GM21528 (cell line): Measurements from ENCODE around the gene SLC17A2.
A peak's percentile ranks its signal among the peaks of the same experiment; 100 is the strongest.
"Not testable (repeated sequence)": the region's sequence is repeated elsewhere in the genome, so short reads cannot be mapped to it uniquely, and the experiment has no call there.

ENCODE experiments used
- ATAC-seq: cut with Tn5 transposase; IDR thresholded peaks from one replicate; pipeline ENCODE4 v1.9.1; 2021; ENCODE audit warnings: mild to moderate bottlenecking, moderate library complexity; ENCODE audit not compliant: unreplicated experiment, low FRiP score

The SLC17A2 gene

DNA sequence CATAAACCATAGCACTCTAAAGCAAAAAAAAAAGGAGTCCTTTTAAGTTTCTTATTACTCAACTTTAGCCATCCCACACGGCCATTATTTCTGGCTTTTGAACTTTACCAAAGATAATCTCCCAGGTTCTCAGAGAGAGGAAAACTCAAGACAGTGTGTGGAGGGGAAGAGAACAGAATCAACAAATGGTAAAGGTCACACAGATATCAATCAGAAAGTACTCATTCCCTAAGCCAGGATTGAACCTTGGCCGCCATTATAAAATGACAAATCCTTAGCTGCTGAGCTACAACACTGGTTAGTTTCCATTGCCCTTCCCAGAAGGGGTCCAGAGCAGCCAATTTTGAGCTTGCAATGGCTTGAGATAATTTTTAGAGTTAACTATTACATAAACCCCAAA, 22.0 kb upstream of the SLC17A2 start:
- no peak for ATAC-seq

DNA sequence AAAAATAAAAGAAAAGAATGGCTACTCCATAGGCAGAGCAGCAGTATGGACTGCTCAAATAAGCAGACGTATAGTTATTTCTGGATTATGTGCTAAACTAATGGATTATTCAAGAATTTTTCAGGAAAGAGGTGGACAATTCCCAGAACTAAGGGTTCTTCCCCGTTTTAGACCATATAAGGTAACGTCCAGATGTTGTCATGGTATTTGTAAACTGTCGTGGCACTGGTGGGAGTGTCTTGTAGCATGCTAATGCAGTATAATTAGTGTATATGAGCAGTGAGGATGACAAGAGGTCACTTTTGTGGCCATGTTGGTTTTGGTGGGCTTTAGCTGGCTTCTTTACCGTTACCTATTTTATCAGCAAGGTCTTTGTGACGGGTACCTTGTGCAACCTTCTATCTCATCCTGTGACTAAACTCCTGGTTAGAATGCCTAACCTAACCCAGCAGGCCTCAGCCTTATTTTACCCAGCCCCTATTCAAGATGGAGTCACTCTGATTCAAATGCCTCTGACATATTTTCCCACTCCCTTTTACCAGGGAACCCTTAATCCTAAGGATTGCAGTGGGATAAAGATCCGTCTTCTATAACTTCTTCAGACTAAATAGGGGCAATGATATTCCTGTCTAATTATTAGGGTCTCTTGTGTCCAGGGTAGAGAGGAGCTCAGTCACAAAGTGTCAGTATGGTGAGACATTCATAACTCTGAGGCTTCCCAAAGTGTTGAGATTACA, 21.0 kb upstream of the SLC17A2 start:
- ATAC-seq: no peak

GRCh38 chr6:25950297-25950696, 19.8 kb upstream of the SLC17A2 start:
- ATAC-seq: no peak

DNA sequence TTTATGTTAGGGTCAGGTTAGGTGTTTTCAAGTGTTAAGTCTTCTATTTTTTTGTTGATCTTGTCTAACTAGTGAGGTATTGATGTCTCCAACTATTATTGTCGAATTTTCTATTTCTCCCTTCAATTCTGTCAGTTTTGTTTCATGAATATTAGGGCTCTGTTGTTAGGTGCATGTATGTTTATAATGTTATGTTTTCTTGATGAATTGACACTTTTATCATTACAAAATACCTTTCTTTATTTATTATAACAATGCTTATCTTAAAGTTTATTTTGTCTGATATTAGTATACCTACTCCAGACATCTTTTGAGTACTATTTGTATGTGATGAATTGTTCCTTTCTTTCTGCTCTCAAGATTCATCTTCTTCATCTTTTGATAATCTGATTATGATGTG, 19.2 kb upstream of the SLC17A2 start:
- ATAC-seq: no peak

GRCh38 chr6:25947492-25947891, 17.0 kb upstream of the SLC17A2 start:
- not testable (repeated sequence) for ATAC-seq

GRCh38 chr6:25946631-25947030, 16.1 kb upstream of the SLC17A2 start:
- ATAC-seq: no peak

DNA sequence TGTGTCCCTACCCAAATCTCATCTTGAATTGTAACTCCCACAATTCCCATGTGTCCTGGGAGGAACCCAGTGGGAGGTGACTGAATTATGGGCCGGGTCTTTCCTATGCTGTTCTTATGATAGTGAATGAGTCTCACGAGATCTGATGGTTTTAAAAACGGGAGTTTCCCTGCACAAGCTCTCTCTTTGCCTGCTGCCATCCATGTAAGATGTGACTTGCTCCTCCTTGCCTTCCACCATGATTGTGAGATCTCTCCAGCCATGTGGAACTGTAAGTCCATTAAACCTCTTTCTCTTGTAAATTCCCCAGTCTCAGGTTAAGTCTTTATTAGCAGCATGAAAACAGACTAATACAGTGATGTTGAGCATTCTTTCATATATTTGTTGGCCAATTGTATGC, 15.2 kb upstream of the SLC17A2 start:
- ATAC-seq: not testable (repeated sequence)

DNA sequence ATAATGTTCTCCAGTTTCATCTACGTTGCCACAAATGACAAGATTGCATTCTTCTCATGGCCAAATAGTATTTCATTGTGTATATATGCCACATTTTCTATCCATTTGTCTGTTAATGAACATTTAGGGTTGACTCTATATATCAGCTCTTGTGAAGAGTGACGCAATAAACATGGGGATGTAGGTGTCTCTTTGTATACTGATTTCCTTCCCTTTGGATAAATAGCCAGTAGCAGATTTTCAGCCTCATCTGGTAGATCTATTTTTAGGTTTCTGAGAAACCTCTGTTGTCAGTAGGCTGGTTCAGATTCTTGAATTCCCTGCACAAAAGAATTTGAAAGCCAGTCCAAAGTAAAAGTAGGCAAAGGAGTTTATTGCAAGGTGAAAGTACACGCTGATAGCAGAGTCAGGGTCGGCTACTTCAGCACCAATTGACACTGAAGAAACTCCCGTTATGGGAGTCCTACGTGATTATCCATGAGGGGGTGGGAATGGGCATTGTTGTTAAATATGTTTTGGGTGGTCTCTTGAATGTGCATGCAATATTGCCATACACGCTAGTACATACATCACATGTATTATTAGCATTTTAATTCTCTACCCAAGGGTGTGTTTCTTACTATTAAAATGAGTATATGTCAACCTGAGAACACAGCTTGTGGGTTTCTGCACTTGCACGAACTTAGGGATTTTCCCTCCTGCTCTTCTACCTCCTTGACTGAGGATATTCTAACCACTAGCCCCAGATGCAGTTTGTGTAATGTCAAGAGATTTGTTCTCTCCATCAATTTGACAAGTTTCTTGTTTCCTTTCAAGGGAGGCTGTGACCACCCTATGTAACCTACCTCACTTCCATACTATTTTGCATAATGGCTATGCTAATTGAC, 14.4 kb upstream of the SLC17A2 start:
- ATAC-seq: peak; percentile 74

GRCh38 chr6:25943887-25944286, 13.4 kb upstream of the SLC17A2 start:
- ATAC-seq: no peak

DNA sequence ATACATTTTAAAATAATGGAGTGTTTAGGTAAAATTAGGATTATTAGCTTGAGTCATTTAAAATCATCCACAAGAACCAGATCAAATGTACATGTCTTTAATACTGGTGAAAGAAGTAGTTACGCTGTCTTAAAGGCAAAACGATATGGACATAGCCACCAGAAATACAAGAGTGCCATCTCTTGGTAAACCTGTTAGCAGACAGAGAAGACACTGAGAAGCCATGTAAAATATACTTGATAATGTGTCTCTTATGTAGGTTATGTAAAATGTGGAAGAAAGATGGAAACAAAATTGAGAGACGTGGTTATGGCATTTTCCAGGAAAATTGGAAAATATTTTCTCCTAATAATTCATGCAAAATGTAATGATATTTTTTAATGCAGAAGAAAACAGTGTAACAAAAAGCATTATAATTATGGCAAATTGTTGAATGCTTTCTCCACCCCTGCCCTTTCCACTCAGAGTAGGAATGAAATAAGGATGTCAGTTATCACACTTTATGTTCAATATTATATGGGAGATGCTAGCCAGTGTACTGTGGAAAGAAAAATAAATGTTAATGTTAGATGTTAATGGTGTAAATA, 12.2 kb upstream of the SLC17A2 start:
- ATAC-seq: no peak

DNA sequence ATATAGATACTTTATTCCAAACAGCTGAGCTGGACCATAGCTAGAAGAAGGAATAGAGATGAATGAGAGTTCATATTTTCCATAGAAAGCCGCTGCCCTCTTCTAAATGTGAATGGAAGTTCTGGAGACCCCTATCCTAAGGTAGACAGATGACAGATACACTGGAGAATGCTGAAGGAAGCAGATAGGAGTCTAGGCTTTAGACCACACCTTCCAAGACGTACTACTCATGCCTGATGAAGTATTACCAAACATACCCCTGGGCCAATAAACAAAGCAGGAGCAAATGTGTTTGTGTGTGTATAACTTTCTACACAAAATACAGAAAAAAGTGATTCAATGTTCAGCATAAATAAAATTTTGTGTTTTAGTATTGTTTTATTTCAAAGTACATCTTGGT, 9.1 kb upstream of the SLC17A2 start:
- no peak for ATAC-seq

GRCh38 chr6:25935953-25936352, 5.5 kb upstream of the SLC17A2 start:
- ATAC-seq: no peak

DNA sequence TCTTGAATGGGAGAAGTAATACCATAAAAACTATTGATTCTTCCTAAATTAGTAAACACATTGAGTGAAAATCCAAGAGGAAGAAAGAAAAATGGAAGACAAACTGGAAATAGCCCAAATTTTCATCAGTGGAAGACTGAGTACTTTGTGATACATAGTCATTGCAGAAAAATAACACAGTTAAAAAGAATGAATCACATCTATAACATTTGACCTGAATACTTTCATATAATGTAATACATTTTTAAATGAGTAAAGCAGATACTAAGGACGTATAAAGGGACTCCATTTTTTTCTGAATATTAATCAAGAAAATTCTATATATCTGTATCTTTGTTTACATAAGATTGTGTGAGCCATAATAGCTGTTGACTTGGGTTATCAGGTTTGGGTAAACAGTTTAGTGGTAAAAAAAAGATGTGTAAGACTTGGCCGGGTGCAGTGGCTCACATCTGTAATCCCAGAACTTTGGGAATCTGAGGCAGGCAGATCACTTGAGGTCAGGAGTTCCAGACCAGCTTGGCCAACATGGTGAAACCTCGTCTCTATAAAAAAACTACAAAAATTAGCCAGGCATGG, 4.3 kb upstream of the SLC17A2 start:
- ATAC-seq: no peak

GRCh38 chr6:25934156-25934555, 3.7 kb upstream of the SLC17A2 start:
- no peak for ATAC-seq

GRCh38 chr6:25931411-25931709, 869 bp upstream of the SLC17A2 start:
- ATAC-seq: no peak

DNA sequence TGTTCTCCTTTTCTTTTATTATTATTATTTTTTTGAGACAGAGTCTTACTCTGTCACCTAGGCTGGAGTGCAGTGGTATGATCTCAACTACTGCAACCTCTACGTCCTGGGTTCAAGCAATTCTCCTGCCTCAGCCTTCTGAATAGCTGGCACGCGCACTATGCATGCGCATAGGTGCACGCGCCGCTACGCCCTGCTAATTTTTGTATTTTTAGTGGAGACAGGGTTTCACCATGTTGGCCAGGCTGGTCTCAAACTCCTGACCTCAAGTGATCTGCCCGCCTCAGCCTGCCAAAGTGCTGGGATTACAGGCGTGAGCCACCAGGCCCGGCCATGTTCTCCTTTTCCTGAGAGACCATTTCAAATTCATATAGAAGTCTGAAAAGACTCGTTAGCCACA, 706 bp downstream of the SLC17A2 start:
- not testable (repeated sequence) for ATAC-seq

- ATAC-seq: no peak
These were observed 1.7 kb downstream of the SLC17A2 start for GRCh38 chr6:25928562-25929324.

DNA sequence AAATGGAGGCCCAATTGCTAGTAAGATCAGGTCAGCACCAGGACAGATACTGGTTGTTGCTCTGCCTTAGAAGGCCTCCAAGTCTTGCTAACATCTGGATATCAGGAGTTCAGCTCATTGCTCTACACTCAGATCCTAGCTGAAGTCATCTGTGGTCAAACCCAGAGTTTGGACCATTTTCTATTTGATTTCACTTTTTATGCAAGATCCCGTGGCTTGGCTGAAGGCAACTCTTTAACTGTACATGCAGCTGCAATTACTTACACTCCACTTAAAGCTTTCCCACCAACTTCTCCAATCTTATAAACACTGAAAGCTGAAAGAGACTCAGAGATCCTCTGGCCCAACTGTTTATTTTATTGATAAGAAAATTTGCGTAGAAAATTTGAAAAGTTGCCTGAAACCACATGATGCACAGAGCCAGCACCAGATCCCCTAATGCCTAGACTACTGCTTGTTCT, 2.7 kb downstream of the SLC17A2 start:
- ATAC-seq: no peak

- ATAC-seq: no peak
These were observed 3.3 kb downstream of the SLC17A2 start for GRCh38 chr6:25927178-25927577.

- ATAC-seq: no peak
These were observed 4.6 kb downstream of the SLC17A2 start for GRCh38 chr6:25925876-25926275.
